Body of pancreas (tissue), 4 donors: Measurements from ENCODE around the gene ADRA2C. TPM values are rescaled to one million over a fixed set of nuclear protein-coding genes. Genes with fewer than 3 reads are reported as not detected.

Source experiments
- ATAC-seq: fragments of 150-250 bp; one replicate; pipeline ENCODE4 v1.9.1; 2016
- DNase-seq, 4 donors: peaks; one replicate each; pipeline ENCODE4 v3.0.0-alpha.2; 2019
- H3K27ac ChIP-seq, 4 donors: fragments of 200-600 bp; sonication (generic); 1 replicate in 3 of 4; 2 replicates in 1 of 4; pipeline versions ENCODE4 v1.5.1 to v1.6.1; 2016 to 2019; ENCODE audit warnings: mild to moderate bottlenecking in 1 of 4, mixed read lengths in 1 of 4, moderate library complexity in 1 of 4
- H3K27me3 ChIP-seq, 2 donors: fragments of 200-600 bp; sonication (generic); one replicate each; pipeline ENCODE4 v1.6.0; 2016; ENCODE audit warnings: mild to moderate bottlenecking in 1 of 2
- H3K36me3 ChIP-seq, 2 donors: fragments of 200-600 bp; sonication (generic); replicated peaks in 1 of 2; 2 replicates each; pipeline ENCODE4 v1.5.1; 2016; ENCODE audit warnings: low read depth in 2 of 2; ENCODE audit not compliant: insufficient read depth in 1 of 2
- H3K4me1 ChIP-seq: fragments of 200-600 bp; sonication (generic); one replicate; pipeline ENCODE4 v1.6.0; 2016
- H3K4me3 ChIP-seq, 2 donors: fragments of 200-600 bp; sonication (generic); 1 replicate in 1 of 2; 2 replicates in 1 of 2; pipeline ENCODE4 v1.5.1; 2016 to 2019
- H3K9me3 ChIP-seq, 3 donors: fragments of 200-600 bp; sonication (generic); 1 replicate in 2 of 3; 2 replicates in 1 of 3; pipeline ENCODE4 v1.5.1; 2016
- CTCF ChIP-seq, 7 experiments: fragments of 450-650 bp in 4 of 7; fragments of 200-600 bp in 3 of 7; sonication (generic) in 3 of 7; IDR thresholded peaks; one replicate each; pipeline ENCODE4 v1.5.1; 2016 to 2019; ENCODE audit warnings: antibody characterized with exemption in 7 of 7
- POLR2A ChIP-seq, 3 donors: fragments of 450-650 bp; IDR thresholded peaks; one replicate each; pipeline ENCODE4 v1.6.1; 2016; ENCODE audit warnings: antibody characterized with exemption in 3 of 3, mild to moderate bottlenecking in 2 of 3
- WGBS, 2 donors: methylation state at CpG; one replicate each; pipeline ENCODE4 v1.1.5; 2017; 5-methylcytosine and 5-hydroxymethylcytosine counted together
- intact Hi-C: fragments of 100-400 bp; cut with DNase I; formaldehyde crosslinking; loops from one replicate; pipeline ENCODE4 v1.15.1; 2023
- total RNA-seq, 2 donors: library from RNA; depleted of rRNA; stranded (reverse); fragments of >200 nt; gene quantifications; one replicate each; pipeline ENCODE4 v1.1.0, GENCODE V29; 2016

ADRA2C gene
- total RNA-seq, 2 donors from 2014 or later, result 6.7 to 10.5 TPM

- intact Hi-C loops, result no loop called here
- peaks cover 29% of the 10 kb centered on the region for H3K4me1 ChIP-seq
- peak; percentile 51 to 69 (median 58) for DNase-seq
- H3K9me3 ChIP-seq, result no peaks in the 10 kb centered on the region
- H3K27ac ChIP-seq, result peak overlapping the region in 1 of 4 donors; percentile 62
- no peak overlapping the region for H3K4me3 ChIP-seq
- peak; percentile 70 for ATAC-seq
- H3K27me3 ChIP-seq, result no peaks in the 10 kb centered on the region
- H3K36me3 ChIP-seq, result no peaks in the 10 kb centered on the region
- TF ChIP-seq POLR2A (IDR thresholded peaks at IDR 0.05) (no peak), CTCF (IDR thresholded peaks at IDR 0.05) (peak in 4 of 7 experiments; percentile 5 to 47 (median 32))
- whole genome bisulfite sequencing, 2 donors, result 0 to 1% methylated on average over 5 to 75 of the region's 101 CpGs
Measured at GRCh38 chr4:3765271-3766035, 732 bp upstream of the ADRA2C start.

GRCh38 chr4:3766785-3767569 lies 792 bp downstream of the ADRA2C start:
- DNase-seq (no peak), ATAC-seq (no peak)
- Histone ChIP-seq H3K4me1 (peaks cover 20% of the 10 kb centered on the region), H3K36me3 (no peaks in the 10 kb centered on the region), H3K27me3 (no peaks in the 10 kb centered on the region), H3K4me3 (no peak overlapping the region), H3K9me3 (no peaks in the 10 kb centered on the region), H3K27ac (peak overlapping the region in 1 of 4 donors; percentile 67)
- intact Hi-C loops, result no loop called here
- TF ChIP-seq POLR2A (IDR thresholded peaks at IDR 0.05) (peak in 1 of 3 donors; percentile 9), CTCF (IDR thresholded peaks at IDR 0.05) (peak in 1 of 7 experiments; percentile 13)
- WGBS, 2 donors, result 9% methylated on average over 97 of the region's 107 CpGs; no CpG with 5 or more reads in 1 of the 2 donors

- H3K36me3 ChIP-seq, result no peaks in the 10 kb centered on the region
- TF ChIP-seq POLR2A (IDR thresholded peaks at IDR 0.05) (no peak), CTCF (IDR thresholded peaks at IDR 0.05) (peak in 3 of 7 experiments; percentile 4 to 29 (median 24))
- H3K27me3 ChIP-seq, result no peaks in the 10 kb centered on the region
- 12 to 38% methylated on average over 18 to 47 of the region's 58 CpGs for WGBS, 2 donors
- ATAC-seq (no peak), DNase-seq (peak in 3 of 4 donors; percentile 24 to 40 (median 30))
- H3K4me3 ChIP-seq, result no peak overlapping the region
- intact Hi-C loops, result no loop called here
- H3K27ac ChIP-seq, result no peak overlapping the region
- H3K4me1 ChIP-seq, result peaks cover 20% of the 10 kb centered on the region
- H3K9me3 ChIP-seq, result no peaks in the 10 kb centered on the region
Measured at GRCh38 chr4:3767570-3768288, 1.5 kb downstream of the ADRA2C start.

GRCh38 chr4:3768842-3769641 lies 2.9 kb downstream of the ADRA2C start:
- Histone ChIP-seq H3K27me3 (no peaks in the 10 kb centered on the region), H3K4me3 (no peak overlapping the region), H3K27ac (no peak overlapping the region), H3K36me3 (no peaks in the 10 kb centered on the region), H3K4me1 (peaks cover 29% of the 10 kb centered on the region), H3K9me3 (no peaks in the 10 kb centered on the region)
- no peak for ATAC-seq
- WGBS, 2 donors, result 52 to 60% methylated on average over 8 to 14 of the region's 14 CpGs
- no peak for DNase-seq
- intact Hi-C loops, result no loop called here
- TF ChIP-seq POLR2A (IDR thresholded peaks at IDR 0.05) (no peak), CTCF (IDR thresholded peaks at IDR 0.05) (no peak)
